Testis (tissue), 2 donors: ENCODE measurements around the gene TRIOBP.

Experiments used
- POLR2A ChIP-seq: fragments of 450-650 bp; IDR thresholded peaks from one replicate; pipeline ENCODE4 v1.6.1; 2017; ENCODE audit warnings: antibody characterized with exemption, mild to moderate bottlenecking, moderate library complexity
- TF ChIP-seq, protein P1 (sequence below), 3 experiments: fragments of 450-650 bp in 2 of 3; fragments of 200-600 bp in 1 of 3; sonication (generic) in 1 of 3; IDR thresholded peaks; one replicate each; pipeline ENCODE4 v1.5.1; 2016 to 2019; ENCODE audit warnings: antibody characterized with exemption in 3 of 3, mild to moderate bottlenecking in 2 of 3, moderate library complexity in 1 of 3

DNA sequence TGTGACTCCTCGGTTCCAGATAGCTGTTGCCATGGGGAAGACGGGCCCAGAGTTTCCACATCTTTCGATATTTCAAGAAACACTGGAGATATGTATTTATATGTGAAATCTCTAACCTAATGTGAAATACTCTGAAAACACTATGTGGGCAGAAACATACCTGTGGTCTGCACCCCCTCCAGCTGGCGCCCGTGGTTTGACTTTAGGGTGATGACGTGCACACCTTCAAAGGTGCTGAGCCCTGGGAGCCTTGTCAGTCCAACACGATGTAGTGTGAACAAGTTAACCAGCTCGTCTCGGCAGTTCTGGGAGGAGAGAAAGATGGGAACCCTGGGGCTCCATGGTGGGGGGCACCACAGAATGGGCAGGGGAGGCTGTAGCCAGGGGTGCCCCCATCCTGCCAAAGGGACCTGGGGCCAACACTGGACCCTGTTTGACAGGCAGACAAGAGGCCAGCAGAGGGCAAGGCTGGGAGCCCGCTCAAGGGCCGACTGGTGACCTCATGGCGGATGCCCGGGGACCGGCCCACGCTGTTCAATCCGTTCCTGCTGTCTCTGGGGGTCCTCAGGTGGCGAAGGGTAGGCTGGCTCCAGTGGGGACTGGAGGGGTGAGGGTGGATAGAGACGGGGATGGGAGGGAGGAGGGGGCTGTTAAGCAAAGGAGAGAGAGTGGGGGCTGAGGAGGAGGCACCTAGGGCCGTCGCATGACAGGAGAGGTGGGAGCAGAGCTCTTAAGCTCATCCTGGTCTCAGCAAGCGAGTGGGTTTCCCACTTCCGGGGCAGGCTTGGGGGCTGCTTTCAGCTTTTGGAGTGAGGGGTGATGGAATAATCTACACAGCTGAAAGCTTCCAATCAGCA lies 43.8 kb downstream of the TRIOBP start:
- TF ChIP-seq, protein P1, sequence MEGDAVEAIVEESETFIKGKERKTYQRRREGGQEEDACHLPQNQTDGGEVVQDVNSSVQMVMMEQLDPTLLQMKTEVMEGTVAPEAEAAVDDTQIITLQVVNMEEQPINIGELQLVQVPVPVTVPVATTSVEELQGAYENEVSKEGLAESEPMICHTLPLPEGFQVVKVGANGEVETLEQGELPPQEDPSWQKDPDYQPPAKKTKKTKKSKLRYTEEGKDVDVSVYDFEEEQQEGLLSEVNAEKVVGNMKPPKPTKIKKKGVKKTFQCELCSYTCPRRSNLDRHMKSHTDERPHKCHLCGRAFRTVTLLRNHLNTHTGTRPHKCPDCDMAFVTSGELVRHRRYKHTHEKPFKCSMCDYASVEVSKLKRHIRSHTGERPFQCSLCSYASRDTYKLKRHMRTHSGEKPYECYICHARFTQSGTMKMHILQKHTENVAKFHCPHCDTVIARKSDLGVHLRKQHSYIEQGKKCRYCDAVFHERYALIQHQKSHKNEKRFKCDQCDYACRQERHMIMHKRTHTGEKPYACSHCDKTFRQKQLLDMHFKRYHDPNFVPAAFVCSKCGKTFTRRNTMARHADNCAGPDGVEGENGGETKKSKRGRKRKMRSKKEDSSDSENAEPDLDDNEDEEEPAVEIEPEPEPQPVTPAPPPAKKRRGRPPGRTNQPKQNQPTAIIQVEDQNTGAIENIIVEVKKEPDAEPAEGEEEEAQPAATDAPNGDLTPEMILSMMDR (IDR thresholded peaks at IDR 0.05): no peak
- no peak for TF ChIP-seq POLR2A
